ENCODE results near the gene RINL. TPM values are rescaled to one million over a fixed set of nuclear protein-coding genes. Genes with fewer than 3 reads are reported as not detected.
A peak's percentile ranks its signal among the peaks of the same experiment; 100 is the strongest.
"Not testable (repeated sequence)": the region's sequence is repeated elsewhere in the genome, so short reads cannot be mapped to it uniquely, and the experiment has no call there.

RINL gene
- total and polyA plus RNA-seq, 8 donors = 6.5 to 26.2 (median 10.6) TPM

DNA sequence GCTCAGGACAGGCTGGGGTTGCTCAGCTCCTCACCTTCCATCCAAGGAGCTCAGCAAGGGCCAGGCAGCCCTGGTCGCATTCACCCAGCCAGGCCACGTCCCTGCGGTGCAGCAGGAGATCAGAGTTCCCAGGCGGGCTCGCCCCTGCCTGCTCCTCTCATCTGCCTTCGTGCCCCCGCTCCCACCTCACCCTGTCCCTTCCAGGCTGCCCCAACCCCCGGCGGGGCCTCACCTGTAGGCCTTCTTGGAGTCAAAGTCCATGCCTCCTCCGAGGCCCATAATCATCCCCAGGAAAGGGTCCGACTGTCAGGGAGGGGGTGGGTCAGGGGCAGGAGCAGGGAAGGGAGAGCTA is 1.3 kb upstream of the RINL start:
- no peak for TF ChIP-seq CTCF (IDR thresholded peaks at IDR 0.05)
- H3K4me1 ChIP-seq = peaks cover 0 to 4% (median 0%) of the 10 kb centered on the region in 3 donors
- DNase-seq = peak in 1 of 6 donors; percentile 60
- H3K36me3 ChIP-seq = no peaks in the 10 kb centered on the region
- no peaks in the 10 kb centered on the region for H3K27me3 ChIP-seq
- H3K4me3 ChIP-seq = no peak overlapping the region
- H3K9me3 ChIP-seq = no peaks in the 10 kb centered on the region
- no peak for ATAC-seq
- 78 to 87% methylated on average over 10 to 11 of the region's 11 CpGs for WGBS, 2 donors
- no peak for FAIRE-seq
- no peak overlapping the region for H3K27ac ChIP-seq
- intact Hi-C loops (cut with DNase I) = no loop called here

- DNase-seq = peak in 1 of 6 donors; percentile 52
- Histone ChIP-seq H3K27ac (peak overlapping the region in 3 of 4 donors; percentile 42 to 51 (median 44)), H3K27me3 (no peaks in the 10 kb centered on the region), H3K9me3 (no peaks in the 10 kb centered on the region), H3K4me1 (peaks cover 0 to 4% (median 0%) of the 10 kb centered on the region in 3 donors), H3K36me3 (no peaks in the 10 kb centered on the region), H3K4me3 (no peak overlapping the region)
- no peak for FAIRE-seq
- intact Hi-C loops (cut with DNase I) = no loop called here
- no peak for TF ChIP-seq CTCF (IDR thresholded peaks at IDR 0.05)
- 79 to 86% methylated on average over 16 of the region's 16 CpGs for WGBS, 2 donors
- no peak for ATAC-seq
These were observed 712 bp upstream of the RINL start for GRCh38 chr19:38878575-38879399.

DNA sequence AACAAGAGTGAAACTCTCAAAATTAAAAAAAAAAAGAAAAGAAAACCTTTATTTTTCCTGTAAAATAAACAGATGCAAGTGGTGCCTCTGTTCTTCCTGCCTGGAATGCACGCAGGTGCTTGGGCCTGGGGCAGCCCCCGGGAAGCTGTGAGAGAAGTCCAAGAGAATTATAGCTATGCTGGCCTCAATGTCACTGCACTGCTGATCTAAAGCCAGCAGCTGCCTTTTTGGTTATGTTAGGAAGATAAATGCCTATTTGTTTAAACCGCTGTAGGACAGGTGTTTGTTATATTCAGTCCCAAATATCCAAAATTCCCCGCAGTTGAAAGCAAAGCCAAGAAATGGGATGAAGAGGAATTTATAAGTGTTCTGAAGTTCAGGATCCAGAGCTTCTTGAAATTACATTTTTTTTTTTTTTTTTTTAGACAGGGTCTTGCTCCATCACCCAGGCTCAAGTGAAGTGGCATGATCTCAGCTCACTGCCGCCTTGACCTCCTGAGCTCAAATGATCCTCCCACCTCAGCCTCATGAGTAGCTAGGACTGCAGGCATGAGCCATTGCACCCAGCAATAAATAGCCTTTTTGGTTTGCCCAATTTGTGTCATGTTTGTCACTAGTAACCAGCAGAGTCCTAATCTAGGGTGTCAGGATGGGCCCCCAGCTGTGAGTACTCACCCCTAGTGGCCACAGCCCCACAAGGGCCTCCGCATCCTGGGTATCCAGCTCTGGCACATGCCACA is 2.2 kb downstream of the RINL start:
- DNase-seq (no peak), ATAC-seq (no peak), FAIRE-seq (no peak)
- Histone ChIP-seq H3K4me3 (no peak overlapping the region), H3K36me3 (no peaks in the 10 kb centered on the region), H3K4me1 (peaks cover 0 to 4% (median 0%) of the 10 kb centered on the region in 3 donors), H3K27ac (no peak overlapping the region), H3K9me3 (no peaks in the 10 kb centered on the region), H3K27me3 (no peaks in the 10 kb centered on the region)
- TF ChIP-seq CTCF (IDR thresholded peaks at IDR 0.05) = no peak
- WGBS, 2 donors = 71 to 73% methylated on average over 6 of the region's 6 CpGs
- intact Hi-C loops (cut with DNase I) = no loop called here

GRCh38 chr19:38873400-38873799 is 4.7 kb downstream of the RINL start:
- FAIRE-seq; H3K27me3 ChIP-seq; H3K9me3 ChIP-seq; H3K4me3 ChIP-seq; ATAC-seq; H3K27ac ChIP-seq; intact Hi-C loops (cut with DNase I); DNase-seq; H3K4me1 ChIP-seq; H3K36me3 ChIP-seq: not testable (repeated sequence)
- WGBS, 2 donors = 80 to 85% methylated on average over 10 of the region's 10 CpGs

GRCh38 chr19:38870612-38871011 is 7.5 kb downstream of the RINL start:
- H3K27ac ChIP-seq = no peak overlapping the region
- ATAC-seq = no peak

More at GRCh38 chr19:38870612-38871011, 7.5 kb downstream of the RINL start:
- H3K4me3 ChIP-seq = no peak overlapping the region
- H3K9me3 ChIP-seq = no peaks in the 10 kb centered on the region
- no peak for FAIRE-seq
- H3K27me3 ChIP-seq = no peaks in the 10 kb centered on the region
- no peaks in the 10 kb centered on the region for H3K36me3 ChIP-seq
- intact Hi-C loops (cut with DNase I) = no loop called here
- peak in 1 of 6 donors; percentile 24 for DNase-seq
- peaks cover 0 to 12% (median 9%) of the 10 kb centered on the region in 3 donors for H3K4me1 ChIP-seq
- WGBS, 2 donors = 84 to 90% methylated on average over 19 of the region's 19 CpGs
- TF ChIP-seq CTCF (IDR thresholded peaks at IDR 0.05) = no peak

Measured in pancreas (tissue), 10 donors.